AG10803 (cell line): ENCODE results near the gene SEC23A.
A peak's percentile ranks its signal among the peaks of the same experiment; 100 is the strongest.
"Not testable (repeated sequence)": the region's sequence is repeated elsewhere in the genome, so short reads cannot be mapped to it uniquely, and the experiment has no call there.

Experiments used
- DNase-seq: peaks from one replicate; pipeline ENCODE4 v3.0.0; 2010; ENCODE audit warnings: low read depth
- H3K4me3 ChIP-seq: 2 replicates; pipeline ENCODE4 v1.5.1; 2011; ENCODE audit warnings: mild to moderate bottlenecking, low read length, control low read depth
- TF ChIP-seq, protein P1 (sequence below): conservative IDR thresholded peaks from 2 replicates; pipeline ENCODE4 v1.5.1; 2011; ENCODE audit warnings: mild to moderate bottlenecking, low read length, control low read depth, inconsistent platforms

Gene SEC23A

DNA sequence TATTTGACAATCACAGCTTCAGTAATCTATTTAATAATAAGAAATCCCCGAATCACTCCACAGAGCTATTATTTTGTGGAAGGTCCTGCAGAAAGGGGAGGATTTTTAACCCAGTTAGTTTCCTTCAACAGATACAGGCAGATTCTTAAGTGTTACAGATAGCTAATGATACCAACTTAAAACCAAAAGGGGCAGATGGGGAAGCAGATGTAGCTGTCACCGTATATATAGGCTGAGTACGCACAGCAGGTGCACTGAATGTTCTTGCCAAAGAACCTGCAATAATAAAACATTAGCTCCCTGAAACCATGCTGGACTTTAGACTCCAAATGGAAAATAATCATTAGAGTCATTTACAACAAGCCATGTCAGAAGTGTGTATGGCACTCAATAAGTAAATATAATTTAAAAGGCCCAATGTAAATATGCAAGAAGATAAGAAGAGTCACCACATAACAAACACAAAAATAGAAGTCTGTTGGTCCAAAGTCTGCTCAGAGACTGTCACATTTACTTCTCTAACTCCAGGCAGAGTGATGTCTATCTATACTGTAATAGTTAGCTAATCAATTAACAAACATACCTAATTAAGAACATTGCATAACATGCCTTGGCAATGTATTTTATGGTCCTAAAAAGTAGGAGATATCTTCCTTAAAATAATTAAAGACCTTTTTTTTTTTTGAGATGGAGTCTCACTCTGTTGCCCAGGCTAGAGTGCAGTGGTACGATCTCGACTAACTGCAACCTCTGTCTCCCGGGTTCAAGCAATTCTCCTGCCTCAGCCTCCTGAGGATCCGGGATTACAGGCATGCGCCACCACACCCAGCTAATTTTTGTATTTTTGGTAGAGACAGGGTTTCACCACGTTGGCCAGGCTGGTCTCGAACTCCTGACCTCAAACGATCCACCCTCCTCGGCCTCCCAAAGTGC, 78.8 kb downstream of the SEC23A start:
- DNase-seq = no peak
- H3K4me3 ChIP-seq = no peak overlapping the region
- TF ChIP-seq, protein P1, sequence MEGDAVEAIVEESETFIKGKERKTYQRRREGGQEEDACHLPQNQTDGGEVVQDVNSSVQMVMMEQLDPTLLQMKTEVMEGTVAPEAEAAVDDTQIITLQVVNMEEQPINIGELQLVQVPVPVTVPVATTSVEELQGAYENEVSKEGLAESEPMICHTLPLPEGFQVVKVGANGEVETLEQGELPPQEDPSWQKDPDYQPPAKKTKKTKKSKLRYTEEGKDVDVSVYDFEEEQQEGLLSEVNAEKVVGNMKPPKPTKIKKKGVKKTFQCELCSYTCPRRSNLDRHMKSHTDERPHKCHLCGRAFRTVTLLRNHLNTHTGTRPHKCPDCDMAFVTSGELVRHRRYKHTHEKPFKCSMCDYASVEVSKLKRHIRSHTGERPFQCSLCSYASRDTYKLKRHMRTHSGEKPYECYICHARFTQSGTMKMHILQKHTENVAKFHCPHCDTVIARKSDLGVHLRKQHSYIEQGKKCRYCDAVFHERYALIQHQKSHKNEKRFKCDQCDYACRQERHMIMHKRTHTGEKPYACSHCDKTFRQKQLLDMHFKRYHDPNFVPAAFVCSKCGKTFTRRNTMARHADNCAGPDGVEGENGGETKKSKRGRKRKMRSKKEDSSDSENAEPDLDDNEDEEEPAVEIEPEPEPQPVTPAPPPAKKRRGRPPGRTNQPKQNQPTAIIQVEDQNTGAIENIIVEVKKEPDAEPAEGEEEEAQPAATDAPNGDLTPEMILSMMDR = no peak

DNA sequence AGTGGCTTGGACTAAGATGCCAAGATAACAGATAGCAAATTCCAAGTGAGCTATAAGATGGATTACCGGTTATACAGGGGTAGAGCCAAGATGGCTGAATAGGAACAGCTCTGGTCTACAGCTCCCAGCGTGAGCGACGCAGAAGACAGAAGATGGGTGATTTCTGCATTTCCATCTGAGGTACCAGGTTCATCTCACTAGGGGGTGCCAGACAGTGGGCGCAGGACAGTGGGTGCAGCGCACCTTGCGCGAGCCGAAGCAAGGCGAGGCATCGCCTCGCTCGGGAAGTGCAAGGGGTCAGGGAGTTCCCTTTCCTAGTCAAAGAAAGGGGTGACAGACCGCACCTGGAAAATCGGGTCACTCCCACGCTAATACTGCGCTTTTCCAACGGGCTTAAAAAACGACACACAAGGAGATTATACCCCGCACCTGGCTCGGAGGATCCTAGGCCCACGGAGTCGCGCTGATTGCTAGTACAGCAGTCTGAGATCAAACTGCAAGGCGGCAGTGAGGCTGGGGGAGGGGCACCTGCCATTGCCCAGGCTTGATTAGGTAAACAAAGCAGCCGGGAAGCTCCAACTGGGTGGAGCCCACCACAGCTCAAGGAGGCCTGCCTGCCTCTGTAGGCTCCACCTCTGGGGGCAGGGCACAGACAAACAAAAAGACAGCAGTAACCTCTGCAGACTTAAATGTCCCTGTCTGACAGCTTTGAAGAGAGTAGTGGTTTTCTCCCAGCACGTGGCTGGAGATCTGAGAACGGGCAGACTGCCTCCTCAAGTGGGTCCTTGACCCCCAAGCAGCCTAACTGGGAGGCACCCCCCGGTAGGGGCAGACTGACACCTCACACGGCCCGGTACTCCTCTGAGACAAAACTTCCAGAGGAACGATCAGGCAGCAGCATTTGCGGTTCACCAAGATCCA, 85.7 kb downstream of the SEC23A start:
- DNase-seq, H3K4me3 ChIP-seq: not testable (repeated sequence)

DNA sequence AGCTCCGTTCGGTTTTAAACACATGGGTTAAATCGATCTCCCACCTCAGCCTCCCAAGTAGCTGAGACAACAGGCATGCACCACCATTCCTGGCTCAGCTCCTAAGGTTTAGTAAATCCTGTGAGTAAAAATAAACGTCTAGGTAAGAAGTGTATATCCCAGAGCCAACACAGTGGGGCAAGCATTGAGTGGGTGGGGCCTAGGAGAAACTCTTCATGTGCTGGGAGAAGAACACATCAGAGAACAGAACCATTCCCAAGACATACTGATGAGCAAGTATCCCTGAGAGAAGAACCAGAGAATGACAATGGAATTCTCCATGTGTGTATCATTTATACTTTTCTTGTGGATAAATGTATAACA, 86.3 kb downstream of the SEC23A start:
- TF ChIP-seq, protein P1 = no peak
- H3K4me3 ChIP-seq = no peak overlapping the region
- DNase-seq = no peak

DNA sequence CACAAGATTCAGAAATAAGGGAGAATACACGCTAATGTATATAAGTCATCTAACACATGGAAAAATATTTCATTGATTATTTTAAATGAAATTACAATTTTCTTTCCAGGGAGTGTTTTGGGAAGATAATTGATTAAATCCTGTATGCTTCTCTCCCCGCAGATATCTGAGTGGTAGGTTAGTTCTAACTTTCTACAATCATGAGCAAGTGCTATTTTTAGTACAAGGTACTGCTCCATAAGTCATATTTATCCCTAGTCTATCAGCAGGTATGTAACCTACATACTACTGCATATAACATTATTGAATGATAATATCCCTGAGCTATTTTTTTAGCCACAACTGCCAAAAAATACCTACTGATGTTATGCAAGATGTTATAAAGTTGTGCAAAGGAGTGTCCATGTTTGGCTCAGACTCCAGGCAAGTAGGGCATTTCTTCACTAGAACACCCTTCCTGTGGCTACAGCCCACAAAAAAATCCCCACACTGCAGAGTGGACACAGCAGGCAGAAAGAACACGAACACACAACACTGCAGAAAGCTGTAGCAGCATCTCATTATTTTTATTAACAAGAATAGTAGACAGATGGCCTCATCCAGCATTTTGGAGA, 87.0 kb downstream of the SEC23A start:
- no peak overlapping the region for H3K4me3 ChIP-seq
- DNase-seq = peak; percentile 51
- TF ChIP-seq, protein P1 = no peak

DNA sequence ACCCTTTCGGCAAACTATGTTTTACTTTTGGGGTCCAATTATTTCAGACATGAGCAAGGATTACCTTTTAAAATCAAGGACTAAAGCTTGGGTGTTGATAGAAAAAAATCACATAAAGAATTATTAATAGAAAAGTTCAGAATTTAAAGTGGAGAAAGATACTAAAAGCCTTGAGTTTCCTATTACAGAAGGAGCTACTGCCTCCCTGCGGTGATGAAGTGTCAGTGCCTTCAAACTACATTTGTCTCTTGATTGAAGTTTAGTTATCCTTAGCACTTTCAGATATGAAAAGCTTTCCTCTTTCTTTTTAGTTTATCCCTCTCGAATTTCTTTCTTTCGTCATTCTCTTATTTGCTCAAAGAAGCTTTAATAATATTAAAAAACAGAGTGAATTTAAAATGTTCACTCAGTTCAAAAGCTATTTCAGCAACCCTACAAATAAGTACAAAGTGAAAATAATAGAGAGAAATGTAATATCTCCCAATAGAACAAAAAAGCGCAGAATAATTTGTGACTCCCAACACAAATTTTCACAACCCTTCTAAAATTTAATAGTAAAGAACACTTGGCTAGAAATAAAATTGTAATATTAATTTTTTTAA, 87.6 kb downstream of the SEC23A start:
- H3K4me3 ChIP-seq = no peak overlapping the region
- peak; percentile 62 for DNase-seq
- TF ChIP-seq, protein P1 = peak; percentile 92

DNA sequence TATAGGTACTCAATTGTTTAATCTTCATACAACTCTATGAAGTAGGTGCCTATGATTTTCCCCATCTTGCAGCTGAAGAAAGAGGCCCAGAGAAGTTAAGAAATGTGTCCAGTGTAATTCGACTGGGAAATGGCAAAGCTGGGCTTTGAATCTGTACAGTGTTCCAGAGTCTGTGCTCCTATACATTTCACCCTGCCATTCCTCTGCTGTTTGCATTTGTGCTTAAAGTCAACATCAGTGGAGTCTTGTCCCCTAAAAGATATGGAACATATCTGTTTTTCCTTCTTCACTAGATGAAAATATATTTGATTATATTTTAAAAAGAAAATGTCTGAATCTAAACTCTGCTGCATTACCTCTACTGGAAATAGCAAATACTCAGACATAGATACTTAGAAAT, 88.6 kb downstream of the SEC23A start:
- TF ChIP-seq, protein P1 = no peak
- H3K4me3 ChIP-seq = no peak overlapping the region
- no peak for DNase-seq

DNA sequence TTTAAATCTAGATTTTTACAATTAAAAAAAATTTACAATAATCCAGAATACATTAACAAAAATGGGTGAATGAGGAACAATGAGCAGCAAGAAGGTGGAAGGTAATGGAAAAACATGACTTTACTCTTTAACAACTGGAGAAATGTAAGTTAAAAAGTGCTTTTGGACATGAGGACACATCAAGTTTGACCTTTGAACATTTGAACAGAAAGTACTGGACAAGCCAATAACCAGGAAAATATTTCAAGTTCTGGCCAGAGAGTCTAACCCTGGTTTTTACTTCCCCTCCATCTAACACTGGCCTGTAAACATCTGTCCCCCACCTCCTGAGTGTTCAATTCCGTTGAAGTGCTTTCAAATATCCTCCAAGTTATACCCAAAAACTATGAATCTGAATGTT, 94.1 kb downstream of the SEC23A start:
- DNase-seq, H3K4me3 ChIP-seq: not testable (repeated sequence)
